Glutamatergic neuron (in vitro differentiated cells): ENCODE measurements around the gene EPHA2. TPM values are rescaled to one million over a fixed set of nuclear protein-coding genes. Genes with fewer than 3 reads are reported as not detected.

Experiments used
- DNase-seq: peaks from one replicate; pipeline ENCODE4 v3.0.0; 2022
- H3K27ac Mint-ChIP-seq: one replicate; pipeline ENCODE4 v1.8.0; 2020; ENCODE audit warnings: mild to moderate bottlenecking, mixed read lengths, inconsistent platforms; ENCODE audit not compliant: unreplicated experiment
- H3K27me3 Mint-ChIP-seq: one replicate; pipeline ENCODE4 v1.8.0; 2020; ENCODE audit warnings: mild to moderate bottlenecking, moderate library complexity, mixed read lengths, inconsistent platforms; ENCODE audit not compliant: unreplicated experiment
- H3K36me3 Mint-ChIP-seq: one replicate; pipeline ENCODE4 v1.8.0; 2020; ENCODE audit warnings: mild to moderate bottlenecking, mixed read lengths, inconsistent platforms; ENCODE audit not compliant: unreplicated experiment
- H3K4me1 Mint-ChIP-seq: one replicate; pipeline ENCODE4 v1.8.0; 2020; ENCODE audit warnings: mild to moderate bottlenecking, low read depth, mixed read lengths, inconsistent platforms; ENCODE audit not compliant: unreplicated experiment
- H3K4me3 Mint-ChIP-seq: one replicate; pipeline ENCODE4 v1.8.0; 2020; ENCODE audit warnings: mild to moderate bottlenecking, mixed read lengths, inconsistent platforms; ENCODE audit not compliant: unreplicated experiment
- H3K9me3 Mint-ChIP-seq: one replicate; pipeline ENCODE4 v1.8.0; 2020; ENCODE audit warnings: mild to moderate bottlenecking, moderate library complexity, mixed read lengths, inconsistent platforms; ENCODE audit not compliant: unreplicated experiment
- CTCF ChIP-seq: fragments of 200-600 bp; sonication (generic); IDR thresholded peaks from one replicate; pipeline ENCODE4 v1.5.0; 2021; ENCODE audit not compliant: partially characterized antibody, unreplicated experiment
- total RNA-seq: library from RNA; stranded (reverse); fragmentation: NEBNext Ultra II Directional; extraction: Animal tissue kit (Norgen Biotek cat#: 25700); gene quantifications from one replicate; pipeline ENCODE4 v1.2.1, GENCODE V29; 2021; ENCODE audit not compliant: unreplicated experiment

Gene EPHA2
- total RNA-seq, 1 donor from 2014 or later, result 0.29 TPM

- H3K36me3 Mint-ChIP-seq, result no peaks in the 10 kb centered on the region
- H3K27ac Mint-ChIP-seq, result no peak overlapping the region
- H3K27me3 Mint-ChIP-seq, result peaks cover 3% of the 10 kb centered on the region
- no peak for DNase-seq
- no peak overlapping the region for H3K4me3 Mint-ChIP-seq
- peaks cover 1% of the 10 kb centered on the region for H3K9me3 Mint-ChIP-seq
- TF ChIP-seq CTCF, result no peak
- no peaks in the 10 kb centered on the region for H3K4me1 Mint-ChIP-seq
Measured at GRCh38 chr1:16183179-16183578, 27.3 kb upstream of the EPHA2 start.

- TF ChIP-seq CTCF, result no peak
- DNase-seq, result no peak
- Mint-ChIP-seq H3K27ac (no peak overlapping the region), H3K27me3 (peaks cover 3% of the 10 kb centered on the region), H3K36me3 (no peaks in the 10 kb centered on the region), H3K4me3 (no peak overlapping the region), H3K4me1 (no peaks in the 10 kb centered on the region), H3K9me3 (peaks cover 1% of the 10 kb centered on the region)
Measured at GRCh38 chr1:16181887-16182719, 26.2 kb upstream of the EPHA2 start.

- Mint-ChIP-seq H3K9me3 (no peaks in the 10 kb centered on the region), H3K27ac (no peak overlapping the region), H3K36me3 (no peaks in the 10 kb centered on the region), H3K4me3 (no peak overlapping the region), H3K4me1 (peaks cover 5% of the 10 kb centered on the region), H3K27me3 (peaks cover 3% of the 10 kb centered on the region)
- no peak for TF ChIP-seq CTCF
- DNase-seq, result no peak
Measured at GRCh38 chr1:16180291-16180824, 24.5 kb upstream of the EPHA2 start.

GRCh38 chr1:16178596-16179497, 23.0 kb upstream of the EPHA2 start:
- H3K36me3 Mint-ChIP-seq, result no peaks in the 10 kb centered on the region
- H3K9me3 Mint-ChIP-seq, result no peaks in the 10 kb centered on the region
- H3K27ac Mint-ChIP-seq, result no peak overlapping the region
- H3K4me3 Mint-ChIP-seq, result no peak overlapping the region
- no peak for DNase-seq
- H3K4me1 Mint-ChIP-seq, result peaks cover 5% of the 10 kb centered on the region
- H3K27me3 Mint-ChIP-seq, result peaks cover 3% of the 10 kb centered on the region
- no peak for TF ChIP-seq CTCF
